Measurements from ENCODE around the gene ACKR4.

GRCh38 chr3:132650153-132650552, 53.1 kb downstream of the ACKR4 start:
- TF ChIP-seq CTCF (IDR thresholded peaks at IDR 0.05) = no peak
- TF ChIP-seq EZH2 (IDR thresholded peaks at IDR 0.05; ENCODE audit: borderline replicate concordance, insufficient read depth, low read depth, low read length, poor library complexity, severe bottlenecking) = no peak

All from B cell (primary cell).